ENCODE measurements around the gene PTBP3. TPM values are rescaled to one million over a fixed set of nuclear protein-coding genes. Genes with fewer than 3 reads are reported as not detected.

The PTBP3 gene
- total RNA-seq, 4 donors from 2014 or later = 33.7 to 89.1 (median 42.4) TPM

GRCh38 chr9:112265391-112265790 is 68.0 kb downstream of the PTBP3 start:
- no peaks in the 10 kb centered on the region for H3K9me3 ChIP-seq
- TF ChIP-seq POLR2A (IDR thresholded peaks at IDR 0.05) (no peak), CTCF (IDR thresholded peaks at IDR 0.05) (no peak)
- intact Hi-C loops (cut with DNase I) = no loop called here

GRCh38 chr9:112262577-112262976 is 70.8 kb downstream of the PTBP3 start:
- WGBS, 2 donors = 93 to 94% methylated on average over 3 of the region's 3 CpGs

More at GRCh38 chr9:112265391-112265790, 68.0 kb downstream of the PTBP3 start:
- DNase-seq = no peak
- WGBS, 2 donors = 94 to 95% methylated on average over 9 of the region's 9 CpGs
- Histone ChIP-seq H3K27me3 (no peaks in the 10 kb centered on the region), H3K4me1 (no peaks in the 10 kb centered on the region), H3K27ac (no peak overlapping the region), H3K36me3 (no peaks in the 10 kb centered on the region), H3K4me3 (replicated peaks in 1 of 3) (no peak overlapping the region)

GRCh38 chr9:112261133-112261532 is 72.3 kb downstream of the PTBP3 start:
- H3K4me1 ChIP-seq = no peaks in the 10 kb centered on the region
- TF ChIP-seq CTCF (IDR thresholded peaks at IDR 0.05) = no peak
- no peak for TF ChIP-seq POLR2A (IDR thresholded peaks at IDR 0.05)
- no peaks in the 10 kb centered on the region for H3K9me3 ChIP-seq
- WGBS, 2 donors = 74 to 85% methylated on average over 5 of the region's 5 CpGs
- no peak overlapping the region for H3K4me3 ChIP-seq (replicated peaks in 1 of 3)
- H3K27me3 ChIP-seq = no peaks in the 10 kb centered on the region
- no peaks in the 10 kb centered on the region for H3K36me3 ChIP-seq
- intact Hi-C loops (cut with DNase I) = no loop called here
- no peak for DNase-seq
- H3K27ac ChIP-seq = no peak overlapping the region

More at GRCh38 chr9:112262577-112262976, 70.8 kb downstream of the PTBP3 start:
- H3K27ac ChIP-seq = no peak overlapping the region
- H3K9me3 ChIP-seq = no peaks in the 10 kb centered on the region
- H3K36me3 ChIP-seq = no peaks in the 10 kb centered on the region
- no peak for DNase-seq
- no peaks in the 10 kb centered on the region for H3K4me1 ChIP-seq
- no peaks in the 10 kb centered on the region for H3K27me3 ChIP-seq
- intact Hi-C loops (cut with DNase I) = no loop called here
- H3K4me3 ChIP-seq (replicated peaks in 1 of 3) = no peak overlapping the region
- TF ChIP-seq CTCF (IDR thresholded peaks at IDR 0.05) (no peak), POLR2A (IDR thresholded peaks at IDR 0.05) (no peak)

- Histone ChIP-seq H3K36me3 (no peaks in the 10 kb centered on the region), H3K4me1 (no peaks in the 10 kb centered on the region), H3K9me3 (no peaks in the 10 kb centered on the region), H3K27me3 (no peaks in the 10 kb centered on the region), H3K27ac (no peak overlapping the region), H3K4me3 (replicated peaks in 1 of 3) (no peak overlapping the region)
- no peak for DNase-seq
- WGBS, 2 donors = 93 to 94% methylated on average over 2 of the region's 2 CpGs
- TF ChIP-seq CTCF (IDR thresholded peaks at IDR 0.05) (no peak), POLR2A (IDR thresholded peaks at IDR 0.05) (no peak)
- intact Hi-C loops (cut with DNase I) = no loop called here
These were observed 75.3 kb downstream of the PTBP3 start for GRCh38 chr9:112258106-112258505.

- Histone ChIP-seq H3K36me3 (peaks cover 2 to 5% of the 10 kb centered on the region in 2 donors), H3K4me3 (replicated peaks in 1 of 3) (no peak overlapping the region), H3K27me3 (no peaks in the 10 kb centered on the region), H3K4me1 (no peaks in the 10 kb centered on the region), H3K9me3 (no peaks in the 10 kb centered on the region), H3K27ac (no peak overlapping the region)
- intact Hi-C loops (cut with DNase I) = no loop called here
- TF ChIP-seq POLR2A (IDR thresholded peaks at IDR 0.05) (no peak), CTCF (IDR thresholded peaks at IDR 0.05) (no peak)
- no peak for DNase-seq
- WGBS, 2 donors = 90% methylated on average over 5 of the region's 5 CpGs
These were observed 81.2 kb downstream of the PTBP3 start for GRCh38 chr9:112252194-112252593.
